ENCODE results near the gene SRF.

SRF gene

GRCh38 chr6:43183441-43183840, 12.4 kb downstream of the SRF start:
- DNase-seq (ENCODE audit: low read depth), result no peak

DNA sequence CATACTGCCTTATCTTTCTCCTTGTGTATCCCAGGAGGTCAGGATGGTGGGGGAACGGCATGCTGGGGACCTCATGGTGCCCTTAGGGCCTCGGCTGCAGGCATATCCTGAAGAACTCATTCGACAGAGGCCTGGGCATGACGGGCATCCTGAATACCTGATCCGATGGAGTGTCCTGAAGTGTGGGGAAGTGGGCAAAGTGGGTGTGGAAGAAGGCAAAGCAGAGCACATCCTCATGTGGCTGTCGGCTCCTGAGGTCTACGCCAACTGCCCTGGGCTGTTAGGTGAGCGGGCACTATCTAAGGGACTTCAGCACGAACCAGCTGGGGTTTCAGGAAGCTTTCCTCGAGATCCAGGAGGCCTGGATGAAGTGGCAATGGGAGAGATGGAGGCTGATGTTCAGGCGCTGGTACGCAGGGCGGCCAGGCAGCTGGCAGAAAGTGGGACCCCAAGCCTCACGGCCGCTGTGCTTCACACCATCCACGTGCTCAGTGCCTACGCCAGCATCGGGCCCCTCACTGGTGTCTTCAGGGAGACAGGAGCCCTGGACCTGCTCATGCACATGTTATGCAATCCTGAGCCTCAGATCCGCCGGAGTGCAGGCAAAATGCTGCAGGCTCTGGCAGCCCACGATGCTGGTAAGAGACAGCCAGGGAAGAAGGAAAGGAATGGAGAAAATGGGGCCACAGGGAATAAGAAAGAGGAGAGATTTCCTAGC, 13.4 kb downstream of the SRF start:
- DNase-seq (ENCODE audit: low read depth), result no peak

GRCh38 chr6:43185391-43185985, 14.4 kb downstream of the SRF start:
- no peak for DNase-seq (ENCODE audit: low read depth)

DNA sequence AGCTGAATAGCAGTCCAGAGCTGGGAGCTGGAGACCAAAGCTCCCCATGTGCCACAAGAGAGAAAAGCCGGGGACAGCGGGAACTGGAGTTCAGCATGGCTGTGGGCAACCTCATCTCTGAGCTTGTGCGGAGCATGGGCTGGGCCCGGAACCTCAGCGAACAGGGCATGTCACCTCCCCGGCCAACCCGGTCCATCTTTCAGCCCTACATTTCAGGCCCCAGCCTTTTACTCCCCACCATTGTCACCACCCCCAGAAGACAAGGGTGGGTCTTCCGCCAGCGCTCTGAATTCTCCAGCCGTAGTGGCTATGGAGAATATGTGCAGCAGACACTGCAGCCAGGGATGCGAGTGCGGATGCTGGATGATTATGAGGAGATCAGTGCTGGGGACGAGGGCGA, 14.9 kb downstream of the SRF start:
- DNase-seq (ENCODE audit: low read depth), result no peak

GRCh38 chr6:43186706-43187105, 15.6 kb downstream of the SRF start:
- DNase-seq (ENCODE audit: low read depth), result no peak

GRCh38 chr6:43187821-43188220, 16.8 kb downstream of the SRF start:
- DNase-seq (ENCODE audit: low read depth), result no peak

- DNase-seq (ENCODE audit: low read depth), result no peak
Measured at GRCh38 chr6:43188426-43188825, 17.4 kb downstream of the SRF start.

- DNase-seq (ENCODE audit: low read depth), result no peak
Measured at GRCh38 chr6:43189776-43190304, 18.8 kb downstream of the SRF start.

GRCh38 chr6:43192911-43193310, 21.8 kb downstream of the SRF start:
- no peak for DNase-seq (ENCODE audit: low read depth)

DNA sequence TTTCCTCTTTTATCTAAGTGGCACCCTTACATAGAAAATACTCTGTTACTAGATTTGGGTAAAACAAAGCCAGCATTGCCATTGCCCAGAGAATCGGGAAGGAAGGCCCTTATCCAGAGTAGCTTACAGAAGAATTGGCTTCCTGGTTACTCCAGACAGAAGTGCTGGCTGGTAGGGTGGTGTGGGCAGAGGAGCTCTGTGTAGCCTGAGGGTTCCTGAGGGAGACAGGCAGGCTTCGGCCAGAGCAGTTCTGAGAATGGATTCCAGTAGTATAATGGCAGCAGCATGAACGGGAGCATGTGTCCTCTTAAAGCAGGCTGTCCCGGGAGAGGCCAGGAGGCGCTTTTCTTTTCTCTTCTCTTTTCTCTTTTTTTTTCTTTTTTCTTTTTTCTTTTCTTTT, 22.9 kb downstream of the SRF start:
- no peak for DNase-seq (ENCODE audit: low read depth)

- DNase-seq (ENCODE audit: low read depth), result no peak
Measured at GRCh38 chr6:43196337-43196736, 25.3 kb downstream of the SRF start.

- no peak for DNase-seq (ENCODE audit: low read depth)
Measured at GRCh38 chr6:43199912-43200311, 28.8 kb downstream of the SRF start.

- no peak for DNase-seq (ENCODE audit: low read depth)
Measured at GRCh38 chr6:43200541-43200940, 29.5 kb downstream of the SRF start.

- DNase-seq (ENCODE audit: low read depth), result no peak
Measured at GRCh38 chr6:43202451-43202850, 31.4 kb downstream of the SRF start.

- no peak for DNase-seq (ENCODE audit: low read depth)
Measured at GRCh38 chr6:43203029-43203717, 32.1 kb downstream of the SRF start.

DNA sequence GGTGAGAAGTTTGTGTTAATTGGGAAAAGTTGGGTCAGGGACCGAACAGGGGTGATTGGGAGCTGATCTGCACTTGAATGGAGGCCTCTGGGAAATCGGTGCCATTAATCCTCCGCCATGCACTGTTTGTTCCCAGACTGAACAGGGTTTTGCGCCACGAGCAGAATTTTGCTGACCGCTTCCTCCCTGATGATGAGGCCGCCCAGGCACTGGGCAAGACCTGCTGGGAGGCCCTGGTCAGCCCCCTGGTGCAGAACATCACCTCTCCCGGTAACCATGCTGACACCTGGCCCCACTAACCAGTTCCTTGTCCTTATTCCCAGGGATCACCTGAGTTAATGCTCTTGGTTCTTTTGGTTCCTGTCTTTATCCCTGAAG, 32.6 kb downstream of the SRF start:
- no peak for DNase-seq (ENCODE audit: low read depth)

GRCh38 chr6:43204271-43205105, 33.4 kb downstream of the SRF start:
- no peak for DNase-seq (ENCODE audit: low read depth)

- DNase-seq (ENCODE audit: low read depth), result no peak
Measured at GRCh38 chr6:43205849-43206248, 34.8 kb downstream of the SRF start.

DNA sequence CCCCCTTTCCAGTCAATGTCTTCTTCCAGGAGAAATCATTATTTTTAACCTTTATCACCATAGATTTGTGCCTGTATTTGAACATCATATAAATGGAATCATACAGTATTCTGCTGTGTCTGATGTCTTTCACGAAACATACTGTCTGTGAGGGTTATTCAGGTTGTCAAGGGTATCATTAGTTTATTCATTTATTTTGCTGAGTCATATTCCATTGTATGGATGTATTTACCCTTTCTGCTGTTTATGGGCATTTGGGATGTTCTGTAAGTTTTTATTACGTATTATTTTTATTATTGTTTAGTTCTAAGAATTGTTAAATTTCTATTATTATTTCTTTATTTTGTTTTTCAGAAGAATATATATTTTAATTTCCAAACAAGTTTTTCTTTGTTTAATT, 36.2 kb downstream of the SRF start:
- no peak for DNase-seq (ENCODE audit: low read depth)

GRCh38 chr6:43211955-43212354, 40.9 kb downstream of the SRF start:
- DNase-seq (ENCODE audit: low read depth), result no peak

DNA sequence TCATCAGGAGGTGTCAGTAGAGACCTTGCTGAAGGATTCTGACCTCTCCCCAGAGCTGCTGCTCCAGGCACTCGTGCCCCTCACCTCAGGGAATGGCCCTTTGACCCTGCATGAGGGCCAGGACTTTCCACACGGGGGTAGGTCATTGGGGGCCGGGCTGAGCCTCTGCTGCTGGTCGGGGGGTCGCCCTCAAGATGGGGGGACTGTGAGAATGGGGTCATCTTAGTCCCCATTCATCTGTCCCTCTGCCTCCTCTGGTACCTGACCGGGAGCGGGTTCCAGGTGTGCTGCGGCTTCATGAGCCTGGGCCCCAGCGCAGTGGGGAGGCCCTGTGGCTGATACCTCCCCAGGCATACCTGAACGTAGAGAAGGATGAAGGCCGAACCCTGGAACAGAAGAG, 42.4 kb downstream of the SRF start:
- DNase-seq (ENCODE audit: low read depth), result no peak

GRCh38 chr6:43215066-43215465, 44.0 kb downstream of the SRF start:
- DNase-seq (ENCODE audit: low read depth), result no peak
